Nephron (organoid): Measurements from ENCODE around the gene PCBP3.

Experiments used
- H3K27ac Mint-ChIP-seq, 3 experiments: 2 replicates each; pipeline ENCODE4 v1.8.0; 2020; ENCODE audit warnings: mixed read lengths in 3 of 3, mild to moderate bottlenecking in 2 of 3, moderate library complexity in 1 of 3
- H3K27me3 Mint-ChIP-seq: 2 replicates; pipeline ENCODE4 v1.8.0; 2021; ENCODE audit warnings: low read depth, mild to moderate bottlenecking, moderate library complexity, mixed read lengths
- H3K36me3 Mint-ChIP-seq: 2 replicates; pipeline ENCODE4 v1.8.0; 2020; ENCODE audit warnings: low read depth, mixed read lengths
- H3K4me1 Mint-ChIP-seq: 2 replicates; pipeline ENCODE4 v1.8.0; 2020; ENCODE audit warnings: mixed read lengths
- H3K4me3 Mint-ChIP-seq, 3 experiments: 2 replicates each; pipeline ENCODE4 v1.8.0; 2020; ENCODE audit warnings: mild to moderate bottlenecking in 3 of 3, mixed read lengths in 3 of 3, moderate library complexity in 2 of 3
- H3K9me3 Mint-ChIP-seq: 2 replicates; pipeline ENCODE4 v1.8.0; 2020; ENCODE audit warnings: mixed read lengths
- CTCF ChIP-seq, 3 experiments: fragments of 200-600 bp; sonication (generic); IDR thresholded peaks; one replicate each; pipeline ENCODE4 v1.5.0; 2021; ENCODE audit warnings: antibody characterized with exemption in 3 of 3; ENCODE audit not compliant: unreplicated experiment in 3 of 3

The PCBP3 gene

GRCh38 chr21:45868488-45868887 lies 225.0 kb downstream of the PCBP3 start:
- Mint-ChIP-seq H3K36me3 (no peaks in the 10 kb centered on the region), H3K4me1 (peaks cover 10% of the 10 kb centered on the region), H3K27me3 (peaks cover 30% of the 10 kb centered on the region), H3K9me3 (no peaks in the 10 kb centered on the region), H3K27ac (no peak overlapping the region), H3K4me3 (no peak overlapping the region)
- TF ChIP-seq CTCF (IDR thresholded peaks at IDR 0.05; ENCODE audit: unreplicated experiment in 3 of 3) = no peak

GRCh38 chr21:45869121-45870007 lies 225.8 kb downstream of the PCBP3 start:
- peaks cover 24% of the 10 kb centered on the region for H3K27me3 Mint-ChIP-seq
- TF ChIP-seq CTCF (IDR thresholded peaks at IDR 0.05; ENCODE audit: unreplicated experiment in 3 of 3) = no peak
- no peak overlapping the region for H3K27ac Mint-ChIP-seq
- H3K36me3 Mint-ChIP-seq = no peaks in the 10 kb centered on the region
- H3K4me3 Mint-ChIP-seq = no peak overlapping the region
- H3K4me1 Mint-ChIP-seq = peaks cover 12% of the 10 kb centered on the region
- no peaks in the 10 kb centered on the region for H3K9me3 Mint-ChIP-seq

- H3K36me3 Mint-ChIP-seq = no peaks in the 10 kb centered on the region
- peaks cover 24% of the 10 kb centered on the region for H3K27me3 Mint-ChIP-seq
- no peak overlapping the region for H3K4me3 Mint-ChIP-seq
- H3K9me3 Mint-ChIP-seq = no peaks in the 10 kb centered on the region
- TF ChIP-seq CTCF (IDR thresholded peaks at IDR 0.05; ENCODE audit: unreplicated experiment in 3 of 3) = no peak
- peaks cover 20% of the 10 kb centered on the region for H3K4me1 Mint-ChIP-seq
- no peak overlapping the region for H3K27ac Mint-ChIP-seq
Measured at GRCh38 chr21:45870421-45870820, 226.9 kb downstream of the PCBP3 start.

- TF ChIP-seq CTCF (IDR thresholded peaks at IDR 0.05; ENCODE audit: unreplicated experiment in 3 of 3) = no peak
- peaks cover 26% of the 10 kb centered on the region for H3K4me1 Mint-ChIP-seq
- no peak overlapping the region for H3K27ac Mint-ChIP-seq
- peaks cover 28% of the 10 kb centered on the region for H3K27me3 Mint-ChIP-seq
- H3K4me3 Mint-ChIP-seq = no peak overlapping the region
- H3K36me3 Mint-ChIP-seq = no peaks in the 10 kb centered on the region
- H3K9me3 Mint-ChIP-seq = no peaks in the 10 kb centered on the region
Measured at GRCh38 chr21:45870851-45871615, 227.5 kb downstream of the PCBP3 start.

- Mint-ChIP-seq H3K36me3 (no peaks in the 10 kb centered on the region), H3K4me3 (no peak overlapping the region)
Measured at GRCh38 chr21:45871616-45872236, 228.2 kb downstream of the PCBP3 start.

More at GRCh38 chr21:45871616-45872236, 228.2 kb downstream of the PCBP3 start:
- peaks cover 30% of the 10 kb centered on the region for H3K27me3 Mint-ChIP-seq
- peaks cover 33% of the 10 kb centered on the region for H3K4me1 Mint-ChIP-seq
- H3K27ac Mint-ChIP-seq = no peak overlapping the region
- no peaks in the 10 kb centered on the region for H3K9me3 Mint-ChIP-seq
- no peak for TF ChIP-seq CTCF (IDR thresholded peaks at IDR 0.05; ENCODE audit: unreplicated experiment in 3 of 3)
